Measurements from ENCODE around the gene PREX1. TPM values are rescaled to one million over a fixed set of nuclear protein-coding genes. Genes with fewer than 3 reads are reported as not detected.

PREX1 gene
- total and polyA plus RNA-seq, 3 donors from 2014 or later = 18.0 to 36.5 (median 27.1) TPM

DNA sequence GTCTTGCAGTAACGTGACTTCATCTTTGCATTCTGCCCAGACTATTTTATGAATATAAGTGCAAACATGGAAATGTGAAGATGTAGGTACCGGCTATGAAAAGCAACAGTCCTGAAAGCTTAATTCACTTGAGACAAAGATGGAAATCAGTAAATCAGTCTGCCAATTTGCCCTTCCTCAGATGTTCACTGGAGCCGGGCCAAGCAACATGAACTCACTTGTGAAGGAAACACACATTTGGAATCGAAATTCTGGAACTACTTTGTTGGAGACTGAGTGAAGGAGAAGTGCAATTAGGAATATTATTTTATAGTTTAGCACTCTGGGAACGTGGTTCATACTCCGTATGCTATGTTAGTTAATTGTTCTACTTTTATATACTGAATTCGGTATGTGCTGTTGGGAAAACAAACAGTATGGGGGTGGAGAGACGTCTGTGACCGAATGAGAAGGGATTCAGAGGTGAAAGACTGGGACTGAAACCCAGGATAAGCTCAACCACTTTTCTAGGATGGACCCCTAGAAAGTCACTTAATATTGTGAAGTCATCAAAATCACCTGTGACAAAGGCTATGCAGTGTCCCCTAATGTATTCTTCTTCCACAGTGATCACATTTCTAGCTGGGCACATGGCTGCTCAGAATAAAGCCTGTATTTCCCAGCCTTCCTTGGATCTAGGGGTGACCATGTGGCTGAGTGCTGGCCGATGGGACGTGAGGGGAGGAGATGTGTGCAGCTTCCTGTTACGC is 95.5 kb downstream of the PREX1 start:
- TF ChIP-seq, protein P1, sequence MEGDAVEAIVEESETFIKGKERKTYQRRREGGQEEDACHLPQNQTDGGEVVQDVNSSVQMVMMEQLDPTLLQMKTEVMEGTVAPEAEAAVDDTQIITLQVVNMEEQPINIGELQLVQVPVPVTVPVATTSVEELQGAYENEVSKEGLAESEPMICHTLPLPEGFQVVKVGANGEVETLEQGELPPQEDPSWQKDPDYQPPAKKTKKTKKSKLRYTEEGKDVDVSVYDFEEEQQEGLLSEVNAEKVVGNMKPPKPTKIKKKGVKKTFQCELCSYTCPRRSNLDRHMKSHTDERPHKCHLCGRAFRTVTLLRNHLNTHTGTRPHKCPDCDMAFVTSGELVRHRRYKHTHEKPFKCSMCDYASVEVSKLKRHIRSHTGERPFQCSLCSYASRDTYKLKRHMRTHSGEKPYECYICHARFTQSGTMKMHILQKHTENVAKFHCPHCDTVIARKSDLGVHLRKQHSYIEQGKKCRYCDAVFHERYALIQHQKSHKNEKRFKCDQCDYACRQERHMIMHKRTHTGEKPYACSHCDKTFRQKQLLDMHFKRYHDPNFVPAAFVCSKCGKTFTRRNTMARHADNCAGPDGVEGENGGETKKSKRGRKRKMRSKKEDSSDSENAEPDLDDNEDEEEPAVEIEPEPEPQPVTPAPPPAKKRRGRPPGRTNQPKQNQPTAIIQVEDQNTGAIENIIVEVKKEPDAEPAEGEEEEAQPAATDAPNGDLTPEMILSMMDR (IDR thresholded peaks at IDR 0.05) = no peak
- TF ChIP-seq POLR2A (IDR thresholded peaks at IDR 0.05) = no peak
- Histone ChIP-seq H3K27ac (no peak overlapping the region), H3K9me3 (no peaks in the 10 kb centered on the region), H3K36me3 (ENCODE audit: low read depth, missing control alignments) (no peaks in the 10 kb centered on the region), H3K27me3 (no peaks in the 10 kb centered on the region), H3K4me1 (no peaks in the 10 kb centered on the region), H3K4me3 (no peak overlapping the region)
- intact Hi-C loops (cut with DNase I; ENCODE audit: low total_unique reads) = no loop called here
- DNase-seq = no peak
- WGBS, 2 donors = 68 to 69% methylated on average over 12 of the region's 12 CpGs

DNA sequence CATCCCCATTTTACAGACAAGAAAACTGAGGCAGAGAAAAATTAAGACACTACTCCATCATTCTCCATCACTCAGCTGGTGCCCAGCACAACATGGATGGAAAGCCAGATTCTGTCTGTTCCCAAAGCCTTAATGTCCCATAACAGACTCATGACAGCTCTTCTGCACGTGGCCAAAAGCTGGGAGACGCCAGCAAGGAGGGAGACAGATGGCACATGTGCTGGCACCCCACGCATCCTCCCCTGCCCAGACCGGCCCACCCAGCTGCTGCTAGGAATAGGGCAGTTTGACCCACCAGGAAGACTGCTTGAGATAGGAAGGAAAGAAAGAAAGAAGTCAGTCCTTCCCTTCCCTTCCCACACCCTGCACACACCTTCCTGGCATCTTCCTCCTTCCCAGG is 96.3 kb downstream of the PREX1 start:
- DNase-seq = no peak
- intact Hi-C loops (cut with DNase I; ENCODE audit: low total_unique reads) = no loop called here
- Histone ChIP-seq H3K9me3 (no peaks in the 10 kb centered on the region), H3K4me3 (no peak overlapping the region), H3K27me3 (no peaks in the 10 kb centered on the region), H3K27ac (no peak overlapping the region), H3K36me3 (ENCODE audit: low read depth, missing control alignments) (no peaks in the 10 kb centered on the region), H3K4me1 (no peaks in the 10 kb centered on the region)
- TF ChIP-seq POLR2A (IDR thresholded peaks at IDR 0.05) = no peak
- TF ChIP-seq, protein P1 (IDR thresholded peaks at IDR 0.05) = no peak
- WGBS, 2 donors = 80 to 93% methylated on average over 2 to 4 of the region's 4 CpGs

- intact Hi-C loops (cut with DNase I; ENCODE audit: low total_unique reads) = no loop called here
- Histone ChIP-seq H3K9me3 (no peaks in the 10 kb centered on the region), H3K27me3 (no peaks in the 10 kb centered on the region), H3K4me1 (no peaks in the 10 kb centered on the region), H3K36me3 (ENCODE audit: low read depth, missing control alignments) (no peaks in the 10 kb centered on the region), H3K4me3 (no peak overlapping the region), H3K27ac (no peak overlapping the region)
- no peak for TF ChIP-seq POLR2A (IDR thresholded peaks at IDR 0.05)
- 93 to 96% methylated on average over 3 of the region's 3 CpGs for WGBS, 2 donors
- DNase-seq = no peak
Measured at GRCh38 chr20:48730977-48731376, 96.8 kb downstream of the PREX1 start.

- Histone ChIP-seq H3K27ac (no peak overlapping the region), H3K4me3 (no peak overlapping the region), H3K27me3 (no peaks in the 10 kb centered on the region), H3K9me3 (no peaks in the 10 kb centered on the region), H3K36me3 (ENCODE audit: low read depth, missing control alignments) (no peaks in the 10 kb centered on the region), H3K4me1 (peaks cover 4% of the 10 kb centered on the region)
- WGBS, 2 donors = 95% methylated on average over 6 of the region's 6 CpGs
- no peak for DNase-seq
- no peak for TF ChIP-seq POLR2A (IDR thresholded peaks at IDR 0.05)
- TF ChIP-seq, protein P1 (IDR thresholded peaks at IDR 0.05) = no peak
- intact Hi-C loops (cut with DNase I; ENCODE audit: low total_unique reads) = no loop called here
Measured at GRCh38 chr20:48729538-48729937, 98.3 kb downstream of the PREX1 start.

DNA sequence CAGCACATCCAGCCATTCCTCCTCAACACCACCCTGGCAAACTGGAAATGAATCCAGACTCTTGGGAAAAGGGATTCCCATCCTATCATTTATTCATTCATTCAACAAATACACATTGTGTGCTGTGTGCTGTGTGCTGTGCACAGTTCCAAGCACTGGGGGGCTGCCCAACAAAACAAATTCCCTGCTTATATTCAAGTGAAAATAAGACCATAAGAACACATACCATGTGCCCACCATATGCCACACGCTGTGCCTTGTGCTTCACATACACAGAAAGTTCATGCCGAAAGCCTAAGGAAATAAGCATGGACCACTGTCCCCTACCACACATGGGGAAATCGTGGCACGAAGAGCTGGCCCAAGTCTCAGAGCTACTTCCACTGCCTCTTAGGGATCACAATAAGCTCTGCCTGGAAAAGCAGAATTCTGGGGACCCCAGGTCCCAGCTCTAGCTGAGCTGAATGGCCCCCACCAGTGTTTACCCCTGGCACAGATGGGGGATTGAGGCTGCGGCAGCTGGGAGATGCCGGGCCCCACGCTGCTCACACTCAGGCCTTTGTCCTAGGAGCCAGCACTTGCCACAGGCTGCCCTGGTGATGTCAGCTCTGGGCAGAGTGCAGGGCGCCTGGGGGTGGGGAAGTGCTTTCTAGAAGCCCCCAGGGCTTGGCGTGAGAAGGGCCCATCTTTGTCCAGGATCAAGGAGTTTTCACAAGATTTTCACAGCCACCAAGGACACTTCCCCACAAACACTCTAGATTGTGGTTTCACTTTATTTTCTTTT is 99.6 kb downstream of the PREX1 start:
- H3K36me3 ChIP-seq (ENCODE audit: low read depth, missing control alignments) = no peaks in the 10 kb centered on the region
- peaks cover 15% of the 10 kb centered on the region for H3K4me1 ChIP-seq
- H3K9me3 ChIP-seq = no peaks in the 10 kb centered on the region
- peak; percentile 28 for DNase-seq
- TF ChIP-seq POLR2A (IDR thresholded peaks at IDR 0.05) = no peak
- TF ChIP-seq, protein P1 (IDR thresholded peaks at IDR 0.05) = no peak
- no peak overlapping the region for H3K27ac ChIP-seq
- H3K27me3 ChIP-seq = no peaks in the 10 kb centered on the region
- no peak overlapping the region for H3K4me3 ChIP-seq
- 71 to 81% methylated on average over 8 to 9 of the region's 9 CpGs for WGBS, 2 donors
- intact Hi-C loops (cut with DNase I; ENCODE audit: low total_unique reads) = no loop called here
